SK-N-MC (cell line): ENCODE results near the gene CDS1.
A peak's percentile ranks its signal among the peaks of the same experiment; 100 is the strongest.

ENCODE experiments used
- DNase-seq: peaks from one replicate; pipeline ENCODE4 v3.0.0-alpha.2; 2011; ENCODE audit warnings: low read depth, low spot score
- H3K27ac ChIP-seq: fragments of 200-600 bp; sonication (generic); 2 replicates; pipeline ENCODE4 v1.5.1; 2016; ENCODE audit warnings: mixed run types
- H3K36me3 ChIP-seq: fragments of 200-600 bp; sonication (generic); 2 replicates; pipeline ENCODE4 v1.6.1; 2017; ENCODE audit warnings: antibody characterized with exemption, low read length, mixed read lengths; ENCODE audit not compliant: insufficient read depth
- H3K4me3 ChIP-seq: fragments of 200-600 bp; sonication (generic); 2 replicates; pipeline ENCODE4 v1.5.1; 2016
- H3K9ac ChIP-seq: fragments of 200-600 bp; sonication (generic); 2 replicates; pipeline ENCODE4 v1.8.0; 2017; ENCODE audit warnings: mixed run types, mixed read lengths; ENCODE audit not compliant: insufficient read length
- H3K9me3 ChIP-seq: fragments of 200-600 bp; sonication (generic); 2 replicates; pipeline ENCODE4 v1.6.1; 2017; ENCODE audit warnings: low read depth, mild to moderate bottlenecking, antibody characterized with exemption, low read length, moderate library complexity, mixed read lengths
- EZH2 ChIP-seq: fragments of 200-600 bp; sonication (generic); IDR thresholded peaks from one replicate; pipeline ENCODE4 v1.6.1; 2017; ENCODE audit warnings: antibody characterized with exemption
- FOXP2 ChIP-seq: optimal IDR thresholded peaks from 2 replicates; pipeline ENCODE3; 2011; ENCODE audit warnings: mild to moderate bottlenecking, moderate library complexity; ENCODE audit not compliant: insufficient read depth; ENCODE audit errors: extremely low read length, control extremely low read depth
- POLR2AphosphoS5 ChIP-seq: IDR thresholded peaks from 2 replicates; pipeline ENCODE4 v1.6.1; 2012; ENCODE audit warnings: mild to moderate bottlenecking, low read depth, low read length, borderline replicate concordance

The CDS1 gene

GRCh38 chr4:84684361-84684760 is 101.4 kb downstream of the CDS1 start:
- Histone ChIP-seq H3K9ac (no peak overlapping the region), H3K27ac (no peak overlapping the region), H3K4me3 (no peak overlapping the region), H3K36me3 (peaks cover 57% of the 10 kb centered on the region), H3K9me3 (no peaks in the 10 kb centered on the region)
- no peak for DNase-seq
- no peak for TF ChIP-seq POLR2AphosphoS5
- no peak for TF ChIP-seq EZH2
- no peak for TF ChIP-seq FOXP2

GRCh38 chr4:84685105-84685504 is 102.2 kb downstream of the CDS1 start:
- Histone ChIP-seq H3K36me3 (peaks cover 58% of the 10 kb centered on the region), H3K4me3 (no peak overlapping the region)

GRCh38 chr4:84688605-84689004 is 105.7 kb downstream of the CDS1 start:
- Histone ChIP-seq H3K36me3 (peaks cover 59% of the 10 kb centered on the region), H3K9me3 (no peaks in the 10 kb centered on the region), H3K4me3 (0 out of 2 replicates have a peak overlapping the region, but pooled peaks have one; percentile 6), H3K9ac (no peak overlapping the region), H3K27ac (peak overlapping the region; percentile 77)
- no peak for DNase-seq
- TF ChIP-seq FOXP2 = no peak
- no peak for TF ChIP-seq POLR2AphosphoS5
- TF ChIP-seq EZH2 = no peak

More at GRCh38 chr4:84685105-84685504, 102.2 kb downstream of the CDS1 start:
- Histone ChIP-seq H3K27ac (no peak overlapping the region), H3K9me3 (no peaks in the 10 kb centered on the region), H3K9ac (no peak overlapping the region)
- TF ChIP-seq EZH2 = no peak
- TF ChIP-seq POLR2AphosphoS5 = no peak
- TF ChIP-seq FOXP2 = no peak
- DNase-seq = no peak

GRCh38 chr4:84689197-84689596 is 106.3 kb downstream of the CDS1 start:
- TF ChIP-seq POLR2AphosphoS5 (no peak; the same call in 1 of the 2 replicates), FOXP2 (no peak), EZH2 (no peak)
- H3K36me3 ChIP-seq = peaks cover 58% of the 10 kb centered on the region
- peak overlapping the region; percentile 6; the same call in 1 of the 2 replicates for H3K4me3 ChIP-seq
- H3K27ac ChIP-seq = peak overlapping the region; percentile 77
- no peak overlapping the region for H3K9ac ChIP-seq
- H3K9me3 ChIP-seq = no peaks in the 10 kb centered on the region
- peak; percentile 52 for DNase-seq

- TF ChIP-seq FOXP2 = no peak
- no peak for TF ChIP-seq POLR2AphosphoS5
- no peak for TF ChIP-seq EZH2
- H3K36me3 ChIP-seq = peaks cover 62% of the 10 kb centered on the region
- no peaks in the 10 kb centered on the region for H3K9me3 ChIP-seq
- no peak for DNase-seq
- no peak overlapping the region for H3K9ac ChIP-seq
- no peak overlapping the region for H3K27ac ChIP-seq
- no peak overlapping the region for H3K4me3 ChIP-seq
Observed at GRCh38 chr4:84690481-84690880, 107.6 kb downstream of the CDS1 start.

- H3K36me3 ChIP-seq = peaks cover 70% of the 10 kb centered on the region
- no peak overlapping the region for H3K9ac ChIP-seq
- H3K9me3 ChIP-seq = no peaks in the 10 kb centered on the region
- TF ChIP-seq EZH2 (no peak), FOXP2 (no peak), POLR2AphosphoS5 (no peak)
- DNase-seq = no peak
- no peak overlapping the region for H3K27ac ChIP-seq
- H3K4me3 ChIP-seq = no peak overlapping the region
Observed at GRCh38 chr4:84691170-84691691, 108.3 kb downstream of the CDS1 start.

- TF ChIP-seq EZH2 (no peak), POLR2AphosphoS5 (no peak), FOXP2 (no peak)
- Histone ChIP-seq H3K9ac (no peak overlapping the region), H3K4me3 (no peak overlapping the region), H3K36me3 (peaks cover 65% of the 10 kb centered on the region), H3K27ac (no peak overlapping the region), H3K9me3 (no peaks in the 10 kb centered on the region)
- no peak for DNase-seq
Observed at GRCh38 chr4:84691800-84692199, 108.9 kb downstream of the CDS1 start.

- TF ChIP-seq EZH2 (no peak), POLR2AphosphoS5 (no peak), FOXP2 (no peak)
- Histone ChIP-seq H3K27ac (peak overlapping the region; percentile 80), H3K9ac (peak overlapping the region; percentile 61), H3K36me3 (peaks cover 63% of the 10 kb centered on the region), H3K4me3 (peak overlapping the region; percentile 20), H3K9me3 (no peaks in the 10 kb centered on the region)
- DNase-seq = peak; percentile 70
Observed at GRCh38 chr4:84697159-84697558, 114.2 kb downstream of the CDS1 start.

GRCh38 chr4:84697615-84698201 is 114.8 kb downstream of the CDS1 start:
- no peak overlapping the region for H3K4me3 ChIP-seq
- DNase-seq = no peak
- no peaks in the 10 kb centered on the region for H3K9me3 ChIP-seq
- TF ChIP-seq POLR2AphosphoS5 = no peak
- no peak for TF ChIP-seq EZH2
- TF ChIP-seq FOXP2 = no peak
- peaks cover 63% of the 10 kb centered on the region for H3K36me3 ChIP-seq
- peak overlapping the region; percentile 61 for H3K9ac ChIP-seq
- H3K27ac ChIP-seq = peak overlapping the region; percentile 80
